NT2/D1 (cell line): ENCODE results near the gene TMEM132D.

ENCODE experiments used
- SUZ12 ChIP-seq: IDR thresholded peaks from 2 replicates; pipeline ENCODE4 v1.6.1; 2011; ENCODE audit not compliant: insufficient read length, insufficient read depth; ENCODE audit errors: extremely low read depth
- YY1 ChIP-seq: IDR thresholded peaks from 2 replicates; pipeline ENCODE4 v1.6.1; 2011; ENCODE audit not compliant: insufficient read length, insufficient read depth
- ZNF274 ChIP-seq: IDR thresholded peaks from 2 replicates; pipeline ENCODE4 v1.6.1; 2011; ENCODE audit warnings: mild to moderate bottlenecking, low read depth, low read length

- no peak for TF ChIP-seq YY1
- TF ChIP-seq SUZ12, result no peak
- no peak for TF ChIP-seq ZNF274
These were observed 742.3 kb downstream of the TMEM132D start for GRCh38 chr12:129161511-129161910.
